Measurements from ENCODE around the gene GGCX. TPM values are rescaled to one million over a fixed set of nuclear protein-coding genes. Genes with fewer than 3 reads are reported as not detected.

GGCX gene
- total and polyA plus RNA-seq, 2 of the 13 experiments (the other 11 are each of a cell fraction or from before 2014, with no cell fraction given): 72.5 to 103 TPM

GRCh38 chr2:85516653-85517389, 44.5 kb downstream of the GGCX start (continued):
- peak; percentile 89 for TF ChIP-seq ARID5B (CRISPR knock-in tag; IDR thresholded peaks at IDR 0.05)
- no peak for TF ChIP-seq PAF1 (CRISPR knock-in tag; IDR thresholded peaks at IDR 0.05)
- TF ChIP-seq FOXP4 (CRISPR knock-in tag; IDR thresholded peaks at IDR 0.05): peak; percentile 56; the same call in 1 of the 2 replicates
- no peak for TF ChIP-seq ZNF710 (CRISPR knock-in tag; IDR thresholded peaks at IDR 0.05; ENCODE audit: borderline replicate concordance)
- TF ChIP-seq MAFF (IDR thresholded peaks at IDR 0.05; ENCODE audit: low read depth, low read length): 0 out of 2 replicates have a peak, but pooled peaks have one; percentile 15
- TF ChIP-seq CREBL2 (CRISPR knock-in tag; IDR thresholded peaks at IDR 0.05; ENCODE audit: borderline replicate concordance): no peak
- peak; percentile 73; the same call in 1 of the 2 replicates for TF ChIP-seq FOXO1 (CRISPR knock-in tag; IDR thresholded peaks at IDR 0.05)
- no peak for TF ChIP-seq HMGA1 (CRISPR knock-in tag; conservative IDR thresholded peaks at IDR 0.05)
- peak; percentile 44; the same call in 1 of the 2 replicates for TF ChIP-seq NCOR1 (IDR thresholded peaks at IDR 0.05; ENCODE audit: borderline replicate concordance, low read length)
- peak; percentile 52; the same call in 1 of the 2 replicates for TF ChIP-seq FOSL1 (CRISPR knock-in tag; IDR thresholded peaks at IDR 0.05; ENCODE audit: borderline replicate concordance)
- no peak for TF ChIP-seq ZZZ3 (CRISPR knock-in tag; IDR thresholded peaks at IDR 0.05; ENCODE audit: borderline replicate concordance)
- TF ChIP-seq SAP130 (CRISPR knock-in tag; IDR thresholded peaks at IDR 0.05; ENCODE audit: low read depth): peak; percentile 71
- TF ChIP-seq SMARCE1 (IDR thresholded peaks at IDR 0.05; ENCODE audit: borderline replicate concordance): peak; percentile 89; the same call in 1 of the 2 replicates
- no peak for TF ChIP-seq BHLHE40 (IDR thresholded peaks at IDR 0.05; ENCODE audit: low read length)
- 0 out of 2 replicates have a peak, but pooled peaks have one; percentile 27 for TF ChIP-seq MLX (CRISPR knock-in tag; IDR thresholded peaks at IDR 0.05)
- TF ChIP-seq JUND (CRISPR knock-in tag; IDR thresholded peaks at IDR 0.05): peak; percentile 80
- no peak for TF ChIP-seq RELA (CRISPR knock-in tag; IDR thresholded peaks at IDR 0.05)
- no peak for TF ChIP-seq CHCHD3 (CRISPR knock-in tag; IDR thresholded peaks at IDR 0.05)
- no peak for TF ChIP-seq ZNF547 (CRISPR knock-in tag; IDR thresholded peaks at IDR 0.05)
- peak; percentile 44; the same call in 1 of the 2 replicates for TF ChIP-seq ZNF501 (CRISPR knock-in tag; IDR thresholded peaks at IDR 0.05)

All from HepG2 (cell line).